SK-N-MC (cell line): ENCODE measurements around the gene GVQW3.

Experiments used
- EZH2 ChIP-seq: fragments of 200-600 bp; sonication (generic); IDR thresholded peaks from one replicate; pipeline ENCODE4 v1.6.1; 2017; ENCODE audit warnings: antibody characterized with exemption
- POLR2AphosphoS5 ChIP-seq: IDR thresholded peaks from 2 replicates; pipeline ENCODE4 v1.6.1; 2012; ENCODE audit warnings: mild to moderate bottlenecking, low read depth, low read length, borderline replicate concordance

DNA sequence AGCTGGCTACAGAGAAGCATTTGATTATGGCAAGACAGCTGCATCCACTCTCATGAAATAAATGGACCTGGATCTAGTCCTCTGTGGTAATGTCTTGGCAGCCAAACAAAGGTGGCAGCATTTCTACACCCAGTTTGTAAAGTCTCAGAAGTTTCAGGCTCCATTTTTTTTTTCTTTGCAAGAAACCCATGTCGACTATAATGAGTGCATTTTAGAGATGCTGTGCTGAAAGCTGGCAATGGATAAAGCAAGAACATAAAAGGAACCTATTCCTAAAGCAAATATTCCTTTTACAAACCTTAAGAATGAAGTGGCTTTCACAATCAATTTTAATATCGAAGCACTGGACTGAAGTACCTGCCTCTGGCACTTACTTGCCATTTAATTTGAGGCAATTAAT, 33.7 kb upstream of the GVQW3 start:
- no peak for TF ChIP-seq POLR2AphosphoS5
- TF ChIP-seq EZH2, result no peak
